Endothelial cell of umbilical vein (primary cell): ENCODE measurements around the gene INPP5F. TPM values are rescaled to one million over a fixed set of nuclear protein-coding genes. Genes with fewer than 3 reads are reported as not detected.

Experiments
- BruUV-seq: library from RNA; stranded (reverse); fragments of 400-500 nt; replicated peaks from 2 replicates; lab custom pipeline; 2021; lab: Mats Ljungman, UMichigan
- CTCF ChIA-PET: fragments of 300-600, 350-600 bp; sonication (Branson Sonifier 250); formaldehyde crosslinking; loops from one replicate; lab custom pipeline; 2021; ENCODE audit warnings: antibody characterized with exemption, inconsistent platforms; lab: Charles Lee
- POLR2A ChIA-PET: fragments of 300-600, 350-600 bp; sonication (Branson Sonifier 250); formaldehyde crosslinking; loops from one replicate; lab custom pipeline; 2021; ENCODE audit warnings: antibody characterized with exemption, inconsistent platforms; lab: Charles Lee
- DNase-seq: peaks from one replicate; pipeline ENCODE4 v3.0.0-alpha.2; 2011; ENCODE audit warnings: low read depth, low spot score
- FAIRE-seq: peaks from 2 replicates; lab custom pipeline; 2011; peaks lifted over from hg19 to GRCh38; lab: Jason Lieb, UNC
- H2AFZ ChIP-seq: 2 replicates; pipeline ENCODE4 v1.6.0; 2012; ENCODE audit warnings: low read depth, low read length, control low read depth, inconsistent platforms
- H3K27ac ChIP-seq: 2 replicates; pipeline ENCODE4 v1.5.1; 2011; ENCODE audit warnings: low read depth, mild to moderate bottlenecking, control low read depth, low read length, moderate library complexity; ENCODE audit not compliant: insufficient read depth
- H3K27me3 ChIP-seq, 2 experiments: 2 replicates each; pipeline versions ENCODE4 v1.6.0 to v1.6.1; 2011; ENCODE audit warnings: low read length in 2 of 2, mixed read lengths in 1 of 2; ENCODE audit not compliant: control insufficient read depth in 2 of 2, insufficient read depth in 2 of 2
- H3K36me3 ChIP-seq, 2 experiments: 2 replicates in 1 of 2; 3 replicates in 1 of 2; pipeline ENCODE4 v1.5.1; 2011; ENCODE audit warnings: low read length in 2 of 2, mild to moderate bottlenecking in 1 of 2, moderate library complexity in 1 of 2; ENCODE audit not compliant: control insufficient read depth in 2 of 2, insufficient read depth in 2 of 2; ENCODE audit errors: extremely low read depth in 1 of 2
- H3K4me1 ChIP-seq: 3 replicates; pipeline ENCODE4 v1.5.1; 2011; ENCODE audit warnings: mild to moderate bottlenecking, low read length; ENCODE audit not compliant: control insufficient read depth, insufficient read depth; ENCODE audit errors: extremely low read depth
- H3K4me2 ChIP-seq: 2 replicates; pipeline ENCODE4 v1.6.1; 2011; ENCODE audit warnings: low read length, control low read depth, mixed read lengths; ENCODE audit not compliant: insufficient read depth
- H3K4me3 ChIP-seq, 3 experiments: fragments of 200-600 bp in 1 of 3; sonication (generic), shearing (Covaris generic) in 1 of 3; replicated peaks in 1 of 3; 2 replicates each; pipeline ENCODE4 v1.5.1; 2011 to 2016; ENCODE audit warnings: control low read depth in 3 of 3, low read length in 3 of 3, mild to moderate bottlenecking in 2 of 3, inconsistent platforms in 1 of 3, low read depth in 1 of 3, moderate library complexity in 1 of 3; ENCODE audit not compliant: insufficient read depth in 1 of 3
- H3K79me2 ChIP-seq: 2 replicates; pipeline ENCODE4 v1.6.0; 2012; ENCODE audit warnings: low read length, inconsistent platforms; ENCODE audit not compliant: control insufficient read depth, insufficient read depth
- H3K9ac ChIP-seq: replicated peaks from 2 replicates; pipeline ENCODE3; 2011; ENCODE audit warnings: low read length, control low read depth; ENCODE audit not compliant: insufficient read depth; ENCODE audit errors: extremely low read depth
- H3K9me1 ChIP-seq: replicated peaks from 3 replicates; pipeline ENCODE4 v1.6.0; 2011; ENCODE audit warnings: mild to moderate bottlenecking, low read length; ENCODE audit not compliant: control insufficient read depth, insufficient read depth; ENCODE audit errors: extremely low read depth
- H3K9me3 ChIP-seq: replicated peaks from 2 replicates; pipeline ENCODE4 v1.5.1; 2012; ENCODE audit warnings: low read length, inconsistent platforms; ENCODE audit not compliant: control insufficient read depth, insufficient read depth
- H4K20me1 ChIP-seq: replicated peaks from 2 replicates; pipeline ENCODE3; 2011; ENCODE audit warnings: mild to moderate bottlenecking, low read length; ENCODE audit not compliant: control insufficient read depth, insufficient read depth; ENCODE audit errors: extremely low read depth
- CTCF ChIP-seq, 2 donors: IDR thresholded peaks; 1 replicate in 1 of 2; 2 replicates in 1 of 2; pipeline ENCODE4 v1.5.1; 2011; ENCODE audit warnings: low read length in 2 of 2, mild to moderate bottlenecking in 2 of 2, moderate library complexity in 2 of 2, control low read depth in 1 of 2, inconsistent platforms in 1 of 2, low read depth in 1 of 2; ENCODE audit not compliant: insufficient read depth in 1 of 2; ENCODE audit errors: extremely low read depth in 1 of 2
- EZH2 ChIP-seq: IDR thresholded peaks from 2 replicates; pipeline ENCODE4 v1.6.1; 2012; ENCODE audit warnings: borderline replicate concordance, low read depth, mild to moderate bottlenecking, moderate library complexity, low read length, inconsistent platforms; ENCODE audit not compliant: severe bottlenecking
- FOS ChIP-seq: IDR thresholded peaks from 2 replicates; pipeline ENCODE4 v1.6.1; 2011; ENCODE audit warnings: mild to moderate bottlenecking, low read length, moderate library complexity, borderline replicate concordance; ENCODE audit not compliant: insufficient read depth
- GATA2 ChIP-seq: IDR thresholded peaks from 2 replicates; pipeline ENCODE4 v1.7.0; 2011; ENCODE audit warnings: low read depth, mild to moderate bottlenecking, moderate library complexity, mixed read lengths, low read length; ENCODE audit not compliant: insufficient read length, insufficient read depth
- JUN ChIP-seq: IDR thresholded peaks from 2 replicates; pipeline ENCODE4 v1.6.1; 2011; ENCODE audit warnings: borderline replicate concordance, low read depth; ENCODE audit not compliant: insufficient read length, insufficient read depth
- MYC ChIP-seq: IDR thresholded peaks from one replicate; pipeline ENCODE4 v1.6.1; 2011; ENCODE audit warnings: mild to moderate bottlenecking, low read depth, low read length
- POLR2A ChIP-seq: IDR thresholded peaks from 2 replicates; pipeline ENCODE4 v1.6.1; 2012; ENCODE audit warnings: low read depth, mild to moderate bottlenecking, control low read depth, low read length
- dilution Hi-C: fragments of 300-500 bp; cut with MboI; formaldehyde crosslinking; loops from one replicate; pipeline ENCODE4 v1.15.0; 2019; ENCODE audit warnings: low sequenced_read_pairs; ENCODE audit not compliant: extremely low pct_ligation_motif_present
- intact Hi-C: fragments of 100-400 bp; cut with micrococcal nuclease; formaldehyde crosslinking; loops from one replicate; pipeline ENCODE4 v1.10.0; 2022
- polyA plus RNA-seq, 4 experiments: library from polyadenylated mRNA; depleted of rRNA in 3 of 4; stranded (reverse) in 3 of 4; unstranded in 1 of 4; fragments of >200 nt; gene quantifications; 2 replicates each; pipeline versions ENCODE4 v1.2.1 to v1.2.3, GENCODE V29; 2011 to 2012; ENCODE audit warnings: missing spikeins in 1 of 4
- total RNA-seq: library from RNA; stranded (reverse); gene quantifications from 2 replicates; pipeline ENCODE4 v1.2.3, GENCODE V29; 2021

The INPP5F gene
- total and polyA plus RNA-seq, 2 donors (not counting 3 experiments of a cell fraction or from before 2014, with no cell fraction given), result 6.1 to 20.3 TPM

GRCh38 chr10:119726676-119727261 is 919 bp downstream of the INPP5F start:
- Histone ChIP-seq H3K36me3 (no peaks in the 10 kb centered on the region), H4K20me1 (no peaks in the 10 kb centered on the region), H2AFZ (peak overlapping the region; percentile 73), H3K27ac (peak overlapping the region; percentile 47), H3K9ac (peak overlapping the region; percentile 73), H3K4me2 (peak overlapping the region; percentile 55), H3K9me3 (no peaks in the 10 kb centered on the region), H3K79me2 (peaks cover 20% of the 10 kb centered on the region), H3K27me3 (no peaks in the 10 kb centered on the region), H3K4me3 (peak overlapping the region; percentile 54 to 81 (median 74)), H3K4me1 (peaks cover 20% of the 10 kb centered on the region), H3K9me1 (no peaks in the 10 kb centered on the region)
- intact Hi-C loops (loop anchor here (1.0 to 2.0 kb wide), 2 partner anchors 11 to 130 kb away; partner anchors contain the start of gene TIAL1), dilution Hi-C loops (no loop called here)
- ChIA-PET CTCF (interaction anchor here (1.0 to 4.2 kb wide), 18 partner anchors 8 to 278 kb away, joined by 3 to 48 read pairs (median 5); partner anchors contain the start of genes BAG3, MCMBP and RGS10), POLR2A (interaction anchor here (0.9 to 2.3 kb wide), 5 partner anchors 11 to 130 kb away, joined by 3 to 8 read pairs (median 6); partner anchors contain the start of gene BAG3)
- no peak for TF ChIP-seq MYC
- TF ChIP-seq FOS, result no peak
- peak; percentile 15 for FAIRE-seq
- peak; percentile 29 for DNase-seq
- no TSS peak for BruUV-seq

GRCh38 chr10:119728172-119728800 is 2.4 kb downstream of the INPP5F start:
- no peak overlapping the region for H2AFZ ChIP-seq
- intact Hi-C loops, result no loop called here
- no peak overlapping the region for H3K9ac ChIP-seq
- FAIRE-seq, result no peak
- peaks cover 20% of the 10 kb centered on the region for H3K4me1 ChIP-seq
- H3K27me3 ChIP-seq, result no peaks in the 10 kb centered on the region
- no peak overlapping the region for H3K4me2 ChIP-seq
- no peaks in the 10 kb centered on the region for H4K20me1 ChIP-seq
- no peak overlapping the region for H3K27ac ChIP-seq
- dilution Hi-C loops, result no loop called here
- no TSS peak for BruUV-seq
- CTCF ChIA-PET, result interaction anchor here (0.6 to 3.2 kb wide), 5 partner anchors 7 to 196 kb away, joined by 3 to 23 read pairs (median 5); no protein-coding TSS in a partner anchor
- H3K9me3 ChIP-seq, result no peaks in the 10 kb centered on the region
- no peaks in the 10 kb centered on the region for H3K9me1 ChIP-seq
- TF ChIP-seq POLR2A, result no peak
- TF ChIP-seq MYC, result no peak
- no peak for TF ChIP-seq JUN
- TF ChIP-seq GATA2, result no peak
- TF ChIP-seq FOS, result no peak
- TF ChIP-seq CTCF (IDR thresholded peaks at IDR 0.05; ENCODE audit: extremely low read depth in 1 of 2, insufficient read depth in 1 of 2, low read depth in 1 of 2, low read length in 2 of 2), result no peak
- TF ChIP-seq EZH2, result no peak
- H3K79me2 ChIP-seq, result peaks cover 22% of the 10 kb centered on the region
- POLR2A ChIA-PET, result no interaction called here
- H3K4me3 ChIP-seq, result no peak overlapping the region
- H3K36me3 ChIP-seq, result no peaks in the 10 kb centered on the region
- DNase-seq, result no peak
